Thyroid gland (tissue), 4 donors: ENCODE data around the gene TNK1.

Experiments used
- POLR2A ChIP-seq, 2 donors: fragments of 450-650 bp; IDR thresholded peaks; one replicate each; pipeline ENCODE4 v1.6.1; 2017; ENCODE audit warnings: antibody characterized with exemption in 2 of 2, mild to moderate bottlenecking in 2 of 2, moderate library complexity in 1 of 2
- TF ChIP-seq, protein P1 (sequence below), 6 experiments: fragments of 200-600 bp in 3 of 6; fragments of 450-650 bp in 3 of 6; sonication (generic) in 3 of 6; IDR thresholded peaks; one replicate each; pipeline ENCODE4 v1.5.1; 2016 to 2019; ENCODE audit warnings: antibody characterized with exemption in 6 of 6, mild to moderate bottlenecking in 2 of 6, inconsistent platforms in 1 of 6, moderate library complexity in 1 of 6

- TF ChIP-seq, protein P1, sequence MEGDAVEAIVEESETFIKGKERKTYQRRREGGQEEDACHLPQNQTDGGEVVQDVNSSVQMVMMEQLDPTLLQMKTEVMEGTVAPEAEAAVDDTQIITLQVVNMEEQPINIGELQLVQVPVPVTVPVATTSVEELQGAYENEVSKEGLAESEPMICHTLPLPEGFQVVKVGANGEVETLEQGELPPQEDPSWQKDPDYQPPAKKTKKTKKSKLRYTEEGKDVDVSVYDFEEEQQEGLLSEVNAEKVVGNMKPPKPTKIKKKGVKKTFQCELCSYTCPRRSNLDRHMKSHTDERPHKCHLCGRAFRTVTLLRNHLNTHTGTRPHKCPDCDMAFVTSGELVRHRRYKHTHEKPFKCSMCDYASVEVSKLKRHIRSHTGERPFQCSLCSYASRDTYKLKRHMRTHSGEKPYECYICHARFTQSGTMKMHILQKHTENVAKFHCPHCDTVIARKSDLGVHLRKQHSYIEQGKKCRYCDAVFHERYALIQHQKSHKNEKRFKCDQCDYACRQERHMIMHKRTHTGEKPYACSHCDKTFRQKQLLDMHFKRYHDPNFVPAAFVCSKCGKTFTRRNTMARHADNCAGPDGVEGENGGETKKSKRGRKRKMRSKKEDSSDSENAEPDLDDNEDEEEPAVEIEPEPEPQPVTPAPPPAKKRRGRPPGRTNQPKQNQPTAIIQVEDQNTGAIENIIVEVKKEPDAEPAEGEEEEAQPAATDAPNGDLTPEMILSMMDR (IDR thresholded peaks at IDR 0.05) = no peak
- TF ChIP-seq POLR2A (IDR thresholded peaks at IDR 0.05) = no peak
Observed at GRCh38 chr17:7406235-7406825, 25.4 kb downstream of the TNK1 start.
